GM10248 (cell line): ENCODE data around the gene REELD1.

Source experiments
- CTCF ChIA-PET: fragments of 300-600 bp; sonication (Branson Sonifier 250); formaldehyde crosslinking; extraction: SDS; loops from one replicate; lab custom pipeline; 2021; ENCODE audit warnings: antibody characterized with exemption; lab: Yijun Ruan, JAX
- POLR2A ChIA-PET: fragments of 350-650 bp; sonication (Branson Sonifier 250); formaldehyde crosslinking; extraction: SDS; loops from one replicate; lab custom pipeline; 2020; ENCODE audit warnings: antibody characterized with exemption; lab: Yijun Ruan, JAX
- DNase-seq: peaks from one replicate; pipeline ENCODE4 v3.0.0; 2012; ENCODE audit errors: extremely low spot score
- TF ChIP-seq, protein P1 (sequence below): IDR thresholded peaks from 2 replicates; pipeline ENCODE4 v1.5.1; 2012; ENCODE audit warnings: mild to moderate bottlenecking, low read depth; ENCODE audit errors: extremely low read depth, missing control alignments, control extremely low read depth

Gene REELD1

DNA sequence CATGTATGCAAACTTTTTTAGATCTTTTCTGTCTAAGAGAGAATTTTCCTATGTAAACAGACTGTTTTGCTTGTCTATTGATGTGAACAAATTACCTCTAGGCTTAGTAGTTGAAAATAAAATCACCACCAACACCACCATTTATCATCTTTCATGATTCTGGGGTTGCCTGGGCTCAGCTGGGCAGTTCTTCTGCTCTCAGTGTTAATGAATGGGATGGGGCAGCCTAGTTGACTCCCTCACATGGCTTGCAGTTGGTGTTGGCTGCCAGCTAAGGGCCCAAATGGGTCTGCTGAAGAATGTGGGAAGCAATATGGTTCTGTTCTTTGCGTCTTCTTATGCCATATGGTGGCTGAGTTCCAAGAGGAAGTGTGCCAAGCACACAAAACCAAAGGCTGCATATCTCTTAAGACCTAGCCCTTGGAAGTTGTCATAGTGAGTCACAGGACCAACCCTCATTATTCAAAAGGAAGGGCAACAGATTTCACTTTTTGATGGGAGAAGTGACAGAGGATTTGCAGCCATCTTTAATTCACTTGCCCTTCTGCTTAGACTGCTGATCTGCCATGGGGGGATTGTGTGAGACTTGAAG lies 17.9 kb downstream of the REELD1 start:
- no peak for DNase-seq
- ChIA-PET CTCF (interaction anchor here (2.0 kb wide), 1 partner anchor 13 kb away, joined by 12 read pairs; no protein-coding TSS in a partner anchor), POLR2A (no interaction called here)
- TF ChIP-seq, protein P1, sequence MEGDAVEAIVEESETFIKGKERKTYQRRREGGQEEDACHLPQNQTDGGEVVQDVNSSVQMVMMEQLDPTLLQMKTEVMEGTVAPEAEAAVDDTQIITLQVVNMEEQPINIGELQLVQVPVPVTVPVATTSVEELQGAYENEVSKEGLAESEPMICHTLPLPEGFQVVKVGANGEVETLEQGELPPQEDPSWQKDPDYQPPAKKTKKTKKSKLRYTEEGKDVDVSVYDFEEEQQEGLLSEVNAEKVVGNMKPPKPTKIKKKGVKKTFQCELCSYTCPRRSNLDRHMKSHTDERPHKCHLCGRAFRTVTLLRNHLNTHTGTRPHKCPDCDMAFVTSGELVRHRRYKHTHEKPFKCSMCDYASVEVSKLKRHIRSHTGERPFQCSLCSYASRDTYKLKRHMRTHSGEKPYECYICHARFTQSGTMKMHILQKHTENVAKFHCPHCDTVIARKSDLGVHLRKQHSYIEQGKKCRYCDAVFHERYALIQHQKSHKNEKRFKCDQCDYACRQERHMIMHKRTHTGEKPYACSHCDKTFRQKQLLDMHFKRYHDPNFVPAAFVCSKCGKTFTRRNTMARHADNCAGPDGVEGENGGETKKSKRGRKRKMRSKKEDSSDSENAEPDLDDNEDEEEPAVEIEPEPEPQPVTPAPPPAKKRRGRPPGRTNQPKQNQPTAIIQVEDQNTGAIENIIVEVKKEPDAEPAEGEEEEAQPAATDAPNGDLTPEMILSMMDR, result no peak

DNA sequence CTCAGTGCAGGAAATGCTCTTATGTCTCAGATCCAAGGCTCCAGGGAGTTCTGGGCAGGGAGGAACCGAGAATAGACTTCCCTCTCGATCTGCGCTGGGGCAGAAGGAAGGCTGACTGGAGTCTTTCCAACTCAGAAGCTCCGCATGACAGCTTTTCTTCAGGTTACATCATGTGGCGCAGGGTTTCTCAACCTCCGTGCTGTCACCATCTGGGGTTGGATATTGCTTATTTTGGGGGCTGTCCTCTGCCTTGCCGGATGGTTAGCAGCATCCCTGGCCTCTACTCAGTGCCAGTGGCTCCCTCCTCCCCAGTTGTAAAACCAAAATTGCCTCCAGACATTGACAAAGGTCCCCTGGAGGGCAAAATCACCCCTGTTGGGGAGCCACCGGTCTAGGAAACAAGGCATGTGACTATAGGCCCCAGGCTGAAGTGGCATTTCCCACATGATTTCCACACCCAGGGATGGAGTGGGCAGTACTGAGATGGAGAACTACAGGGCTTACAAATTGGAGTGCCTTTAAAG lies 21.4 kb downstream of the REELD1 start:
- CTCF ChIA-PET, result interaction anchor here (0.9 kb wide), 1 partner anchor 34 kb away, joined by 3 read pairs; no protein-coding TSS in a partner anchor
- TF ChIP-seq, protein P1, result no peak
- DNase-seq, result no peak
- POLR2A ChIA-PET, result no interaction called here

DNA sequence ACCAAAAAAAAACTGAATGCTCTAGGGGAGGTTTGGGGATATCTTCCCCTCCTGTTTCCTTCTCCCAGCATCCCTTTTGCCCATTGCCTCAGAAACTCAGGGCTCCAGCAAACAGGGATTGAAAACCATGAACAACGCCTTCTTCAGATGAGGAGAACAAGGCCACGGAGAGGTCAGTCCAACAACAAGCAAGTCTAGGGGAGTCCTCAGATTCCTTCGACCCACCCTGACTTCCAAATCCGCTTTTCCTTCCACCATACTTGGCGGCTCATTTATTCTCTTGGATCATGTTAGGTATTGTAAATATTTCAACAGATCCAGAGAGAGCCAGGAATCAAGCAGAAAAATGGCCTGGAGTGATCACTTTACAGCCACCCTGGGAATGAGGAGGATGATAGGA lies 21.9 kb downstream of the REELD1 start:
- TF ChIP-seq, protein P1, result no peak
- ChIA-PET POLR2A (no interaction called here), CTCF (no interaction called here)
- DNase-seq, result no peak

DNA sequence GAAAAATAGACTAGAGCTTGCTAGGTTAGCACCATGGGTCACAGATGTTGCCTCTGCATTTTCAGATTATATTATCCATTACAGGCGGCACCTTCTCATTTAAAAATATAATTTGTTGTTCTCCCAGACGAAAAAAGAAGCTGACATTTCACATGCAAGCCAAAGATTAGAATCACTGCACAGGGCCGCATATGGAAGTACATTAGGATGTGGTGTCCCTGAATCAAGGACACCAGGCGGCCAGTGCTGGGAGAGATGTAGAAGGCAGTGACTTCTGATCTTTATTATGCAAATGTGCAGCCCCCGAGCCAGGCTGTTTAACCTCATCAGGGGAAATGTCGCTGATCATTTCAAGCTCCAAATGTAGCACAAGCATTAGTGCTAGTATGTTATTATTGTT lies 22.8 kb downstream of the REELD1 start:
- CTCF ChIA-PET, result no interaction called here
- POLR2A ChIA-PET, result no interaction called here
- TF ChIP-seq, protein P1, result no peak
- no peak for DNase-seq

DNA sequence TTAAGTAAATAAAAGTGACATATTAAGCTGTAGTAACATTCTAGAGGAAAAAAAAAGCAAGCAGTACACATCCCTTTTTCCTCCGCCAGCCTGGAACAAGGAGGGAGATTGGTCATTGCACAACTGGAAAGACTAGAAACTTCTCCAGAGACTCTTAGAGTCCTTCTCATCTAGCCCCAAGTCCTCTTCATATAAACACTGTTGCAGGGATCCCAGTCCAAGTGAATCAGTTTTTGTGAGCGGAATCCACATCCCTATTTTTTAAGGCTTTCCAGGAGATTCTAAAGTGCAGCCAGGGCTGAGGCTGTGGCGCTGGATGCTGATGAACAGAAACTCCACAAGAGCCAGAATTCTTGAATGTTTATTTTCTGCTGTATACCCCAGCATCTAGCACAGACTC lies 23.8 kb downstream of the REELD1 start:
- TF ChIP-seq, protein P1, result no peak
- DNase-seq, result no peak
- ChIA-PET POLR2A (no interaction called here), CTCF (no interaction called here)

DNA sequence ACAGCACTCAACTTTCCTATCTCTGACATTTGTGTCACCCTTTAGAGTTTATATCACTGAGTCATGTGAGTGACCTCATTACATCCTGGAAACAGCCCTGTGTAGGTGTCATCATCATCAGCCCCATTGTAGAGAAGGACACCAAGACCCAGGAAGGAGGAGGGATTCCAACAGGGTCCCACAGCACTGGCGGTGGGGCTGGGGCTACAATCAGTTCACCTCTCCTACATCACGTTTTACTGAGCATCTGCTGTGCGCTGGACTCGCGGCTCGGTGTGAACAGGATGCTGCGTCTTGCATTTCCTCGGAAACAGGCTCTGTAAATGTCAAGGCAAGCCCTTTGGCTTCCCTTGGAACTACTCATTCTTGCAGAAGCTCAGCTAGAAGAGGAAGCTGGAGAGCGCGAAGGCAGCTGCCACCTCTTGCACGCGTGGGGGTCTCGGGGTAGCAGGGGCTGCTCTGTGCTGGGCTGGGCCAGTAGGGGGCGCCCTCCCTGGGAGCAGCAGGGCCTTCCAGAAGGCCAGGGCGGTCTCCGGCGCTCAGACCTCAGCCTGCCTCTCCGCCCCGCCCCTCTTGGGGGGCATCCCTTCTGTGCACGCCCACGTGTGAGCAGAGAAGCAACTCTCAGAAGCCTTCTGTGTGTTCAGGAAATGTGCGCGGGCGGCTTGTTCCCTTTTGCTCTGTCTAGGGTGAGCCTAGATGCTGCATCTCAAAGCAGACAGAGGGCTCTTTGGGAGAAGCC lies 29.0 kb downstream of the REELD1 start:
- ChIA-PET POLR2A (no interaction called here), CTCF (interaction anchor here (0.6 to 11.8 kb wide), 12 partner anchors 19 to 854 kb away, joined by 3 to 105 read pairs (median 4); no protein-coding TSS in a partner anchor)
- peak; percentile 87 for DNase-seq
- TF ChIP-seq, protein P1, result peak; percentile 92
